GM19193 (cell line): Measurements from ENCODE around the gene IFT81.

Experiments used
- POLR2A ChIP-seq: IDR thresholded peaks from 4 replicates; pipeline ENCODE4 v1.6.1; 2011; ENCODE audit not compliant: insufficient read depth, insufficient read length; ENCODE audit errors: extremely low read depth

Gene IFT81

GRCh38 chr12:110201995-110202394 lies 77.8 kb downstream of the IFT81 start:
- TF ChIP-seq POLR2A = no peak

GRCh38 chr12:110203546-110203945 lies 79.4 kb downstream of the IFT81 start:
- no peak for TF ChIP-seq POLR2A

- no peak for TF ChIP-seq POLR2A
These were observed 81.8 kb downstream of the IFT81 start for GRCh38 chr12:110205931-110206330.

- TF ChIP-seq POLR2A = no peak
These were observed 94.0 kb downstream of the IFT81 start for GRCh38 chr12:110217996-110218674.

GRCh38 chr12:110222027-110222426 lies 97.9 kb downstream of the IFT81 start:
- no peak for TF ChIP-seq POLR2A

GRCh38 chr12:110222433-110222832 lies 98.3 kb downstream of the IFT81 start:
- no peak for TF ChIP-seq POLR2A

- TF ChIP-seq POLR2A = no peak
These were observed 99.7 kb downstream of the IFT81 start for GRCh38 chr12:110223777-110224378.

- TF ChIP-seq POLR2A = no peak
These were observed 100.5 kb downstream of the IFT81 start for GRCh38 chr12:110224379-110225304.

GRCh38 chr12:110227138-110227537 lies 103.0 kb downstream of the IFT81 start:
- TF ChIP-seq POLR2A = no peak

GRCh38 chr12:110228756-110229155 lies 104.6 kb downstream of the IFT81 start:
- no peak for TF ChIP-seq POLR2A

- TF ChIP-seq POLR2A = no peak
These were observed 105.3 kb downstream of the IFT81 start for GRCh38 chr12:110229409-110229808.

- TF ChIP-seq POLR2A = no peak
These were observed 106.5 kb downstream of the IFT81 start for GRCh38 chr12:110230655-110231054.

- no peak for TF ChIP-seq POLR2A
These were observed 109.2 kb downstream of the IFT81 start for GRCh38 chr12:110233212-110233903.

- no peak for TF ChIP-seq POLR2A
These were observed 110.2 kb downstream of the IFT81 start for GRCh38 chr12:110234331-110234751.

GRCh38 chr12:110234755-110235154 lies 110.6 kb downstream of the IFT81 start:
- no peak for TF ChIP-seq POLR2A
